Astrocyte of the hippocampus (primary cell): ENCODE results near the gene LGSN.
"Not testable (repeated sequence)": the region's sequence is repeated elsewhere in the genome, so short reads cannot be mapped to it uniquely, and the experiment has no call there.

Source experiments
- DNase-seq: peaks from one replicate; pipeline ENCODE4 v3.0.0; 2011; ENCODE audit warnings: low read depth, low spot score

The LGSN gene

GRCh38 chr6:63306420-63306819 is 13.4 kb downstream of the LGSN start:
- no peak for DNase-seq

GRCh38 chr6:63305277-63305676 is 14.5 kb downstream of the LGSN start:
- no peak for DNase-seq

- DNase-seq, result no peak
These were observed 16.3 kb downstream of the LGSN start for GRCh38 chr6:63303476-63303875.

- no peak for DNase-seq
These were observed 20.1 kb downstream of the LGSN start for GRCh38 chr6:63299667-63300066.

GRCh38 chr6:63295553-63296194 is 24.1 kb downstream of the LGSN start:
- DNase-seq, result no peak

- DNase-seq, result no peak
These were observed 29.2 kb downstream of the LGSN start for GRCh38 chr6:63290492-63291058.

GRCh38 chr6:63289269-63289872 is 30.4 kb downstream of the LGSN start:
- DNase-seq, result no peak

- DNase-seq, result no peak
These were observed 39.1 kb downstream of the LGSN start for GRCh38 chr6:63280639-63281180.

GRCh38 chr6:63278916-63279315 is 40.9 kb downstream of the LGSN start:
- no peak for DNase-seq

- DNase-seq, result no peak
These were observed 43.8 kb downstream of the LGSN start for GRCh38 chr6:63275953-63276352.

GRCh38 chr6:63274795-63275430 is 44.9 kb downstream of the LGSN start:
- DNase-seq, result not testable (repeated sequence)

GRCh38 chr6:63272397-63272796 is 47.4 kb downstream of the LGSN start:
- peak; percentile 9 for DNase-seq

GRCh38 chr6:63269470-63269869 is 50.3 kb downstream of the LGSN start:
- no peak for DNase-seq

- DNase-seq, result no peak
These were observed 51.2 kb downstream of the LGSN start for GRCh38 chr6:63268574-63268973.

GRCh38 chr6:63267828-63268227 is 52.0 kb downstream of the LGSN start:
- no peak for DNase-seq

GRCh38 chr6:63267046-63267445 is 52.7 kb downstream of the LGSN start:
- no peak for DNase-seq

GRCh38 chr6:63263444-63263843 is 56.3 kb downstream of the LGSN start:
- DNase-seq, result no peak

- no peak for DNase-seq
These were observed 58.0 kb downstream of the LGSN start for GRCh38 chr6:63261820-63262219.

- no peak for DNase-seq
These were observed 60.6 kb downstream of the LGSN start for GRCh38 chr6:63259153-63259552.

GRCh38 chr6:63249875-63250482 is 69.8 kb downstream of the LGSN start:
- DNase-seq, result no peak

- DNase-seq, result no peak
These were observed 73.2 kb downstream of the LGSN start for GRCh38 chr6:63246581-63246980.

GRCh38 chr6:63245909-63246308 is 73.9 kb downstream of the LGSN start:
- no peak for DNase-seq
